Stimulated activated CD4-positive, alpha-beta T cell treated with anti-CD3 and anti-CD28 coated beads, TNF-alpha, amount 100 ng/mL, for 24 hours (primary cell): Measurements from ENCODE around the gene APOL1.
"Not testable (repeated sequence)": the region's sequence is repeated elsewhere in the genome, so short reads cannot be mapped to it uniquely, and the experiment has no call there.

Source experiments
- DNase-seq, 3 experiments: peaks; one replicate each; pipeline ENCODE4 v3.0.0-alpha.2; 2020; ENCODE audit warnings: low read depth in 3 of 3

Gene APOL1

GRCh38 chr22:36267058-36267457 is 14.1 kb downstream of the APOL1 start:
- DNase-seq, result no peak

DNA sequence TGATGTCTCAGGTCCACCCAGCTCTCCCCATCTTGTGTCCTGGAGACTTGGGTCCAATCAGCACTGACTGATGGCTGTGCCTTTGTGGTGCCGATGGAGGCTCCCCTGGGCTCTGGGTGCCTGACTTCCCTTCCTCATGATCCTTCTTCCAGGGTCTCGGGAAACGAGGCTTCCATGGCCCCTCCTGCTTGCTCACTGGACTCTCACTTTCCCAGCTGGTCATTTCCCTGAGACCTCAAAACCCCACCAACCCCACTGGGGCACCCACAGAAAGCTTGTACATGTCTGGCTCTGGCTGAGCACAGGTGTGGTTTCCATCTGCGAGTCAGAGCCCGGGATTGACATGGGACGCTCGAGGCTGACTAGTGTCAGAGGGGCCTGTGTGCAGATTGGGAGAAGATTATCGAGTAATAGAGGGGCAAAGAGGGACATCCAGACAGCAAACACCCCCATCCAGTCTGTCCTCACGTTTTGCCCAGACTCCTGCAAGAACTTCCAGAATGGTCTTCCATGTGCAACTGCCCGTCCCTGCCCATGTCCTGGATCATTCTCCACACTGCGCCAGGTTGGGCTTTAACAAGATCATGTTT is 15.1 kb downstream of the APOL1 start:
- no peak for DNase-seq

GRCh38 chr22:36271231-36271630 is 18.3 kb downstream of the APOL1 start:
- DNase-seq, result not testable (repeated sequence)

DNA sequence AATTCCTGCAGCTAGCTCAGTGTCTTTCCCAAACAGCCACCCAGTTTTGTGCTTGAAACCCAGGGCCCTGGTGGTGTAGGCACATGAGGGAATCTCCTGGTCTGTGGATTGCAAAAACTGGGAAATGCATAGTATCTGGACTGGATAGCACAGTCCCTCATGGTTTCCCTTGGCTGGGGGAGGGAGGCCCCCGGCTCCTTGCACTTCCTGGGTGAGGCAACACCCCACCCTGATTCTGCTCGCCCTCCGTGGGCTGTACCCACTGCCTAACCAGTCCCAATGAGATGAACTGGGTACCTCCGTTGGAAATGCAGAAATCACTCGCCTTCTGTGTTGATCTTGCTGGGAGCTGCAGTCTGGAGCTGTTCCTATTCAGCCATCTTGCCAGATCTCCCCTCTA is 19.0 kb downstream of the APOL1 start:
- not testable (repeated sequence) for DNase-seq

DNA sequence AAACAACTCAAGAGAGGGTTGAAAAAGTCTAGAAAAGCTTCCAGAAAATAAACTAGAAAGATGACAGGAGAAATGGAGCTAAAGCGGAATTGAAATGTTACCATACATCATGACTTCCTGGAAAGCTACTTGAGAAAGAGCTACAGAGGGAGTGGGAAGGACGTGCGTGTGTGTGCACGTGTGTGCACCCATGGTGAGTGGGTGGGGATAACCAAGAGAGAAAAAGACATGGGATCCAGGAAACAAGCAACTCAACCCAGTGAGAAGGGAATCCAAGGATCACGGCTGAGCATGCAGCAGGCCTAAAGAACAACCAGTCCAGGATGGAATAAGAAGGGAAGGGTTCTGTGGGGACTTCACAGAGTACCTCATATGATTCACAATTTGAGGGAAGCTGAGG is 21.6 kb downstream of the APOL1 start:
- DNase-seq, result no peak

DNA sequence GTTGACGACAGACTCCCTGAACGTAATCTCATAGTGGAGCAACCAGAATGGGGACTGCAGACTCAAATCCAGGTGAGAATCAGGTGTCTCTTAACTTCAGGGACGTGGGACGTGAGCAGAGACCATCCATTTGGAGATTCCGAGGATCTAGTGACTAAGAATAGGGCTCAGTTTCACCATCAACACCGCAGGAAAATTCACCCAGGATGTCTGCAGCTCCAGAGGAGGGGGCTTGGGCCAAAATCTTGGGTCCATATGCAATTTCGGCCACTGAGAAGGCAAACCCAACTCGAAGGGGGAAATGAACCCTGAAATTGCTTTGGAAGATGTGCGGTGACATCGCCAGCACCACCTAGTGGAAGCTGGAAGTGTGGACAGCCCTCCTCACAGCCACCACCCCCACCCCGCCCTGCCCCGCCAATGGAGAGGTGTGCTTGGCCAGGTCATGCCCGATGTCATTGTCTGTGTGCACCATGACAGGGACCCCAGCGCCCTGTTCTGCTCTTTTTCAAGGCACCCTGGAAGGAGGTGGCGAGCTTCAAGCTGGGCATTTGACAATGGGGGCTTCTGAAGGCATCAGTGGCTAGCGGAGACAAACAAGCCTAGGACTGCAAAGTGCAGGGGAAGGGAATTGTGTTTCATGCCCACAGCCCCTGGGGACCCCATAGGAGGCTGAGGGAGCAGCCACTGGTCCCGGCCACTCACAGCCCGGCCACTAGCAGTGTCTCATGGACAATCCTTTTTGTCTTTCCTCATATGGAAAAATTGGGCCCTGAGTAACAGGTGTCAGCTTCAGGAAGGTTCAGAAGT is 24.8 kb downstream of the APOL1 start:
- DNase-seq, result peak; percentile 48 to 67 (median 57)

GRCh38 chr22:36279219-36279666 is 26.3 kb downstream of the APOL1 start:
- no peak for DNase-seq

DNA sequence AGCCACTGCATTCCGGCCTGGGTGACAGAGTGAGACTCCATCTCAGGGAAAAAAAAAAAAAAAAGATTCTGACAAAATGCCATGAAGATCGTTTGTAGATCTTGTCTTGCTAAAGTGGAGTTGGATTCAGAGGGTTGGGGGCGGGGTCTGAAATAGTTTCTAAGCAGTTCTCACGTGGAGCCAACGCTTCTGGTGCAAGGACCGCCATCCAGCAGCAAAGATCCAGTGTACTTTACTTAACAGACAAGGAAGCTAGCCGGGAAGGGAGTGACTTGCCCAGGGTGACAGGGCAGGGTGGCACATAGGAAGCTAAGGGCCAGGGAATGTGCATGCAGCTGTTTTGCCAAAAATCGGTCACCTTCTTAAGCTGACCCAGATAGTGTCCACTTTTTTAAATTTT is 27.4 kb downstream of the APOL1 start:
- DNase-seq, result no peak

DNA sequence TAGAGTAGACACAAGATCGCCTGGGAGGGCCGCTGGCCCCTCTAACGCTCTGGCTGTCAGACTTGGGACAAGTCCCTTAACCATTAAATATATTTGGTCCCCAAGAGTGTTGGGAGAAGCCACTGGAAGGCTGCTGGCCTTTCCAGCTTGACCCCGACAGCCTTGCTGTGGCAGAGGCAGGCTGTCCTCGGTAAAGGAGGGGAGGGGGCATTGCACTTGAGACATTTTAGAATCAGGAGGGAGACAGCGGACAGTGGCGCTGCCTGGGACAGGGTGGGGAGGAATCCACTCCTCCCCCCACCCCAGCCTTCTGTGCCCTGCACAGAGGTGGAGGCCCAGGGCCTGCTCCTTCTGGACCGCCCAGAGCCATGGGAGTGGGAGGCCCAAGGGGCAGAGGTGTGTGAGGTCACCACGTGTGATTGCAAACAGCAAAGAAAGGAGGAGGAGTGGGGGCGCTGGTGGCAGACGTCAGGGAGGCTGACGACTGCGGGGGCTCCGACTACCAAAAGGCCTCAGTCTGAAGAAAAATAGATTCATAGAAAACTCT is 28.9 kb downstream of the APOL1 start:
- no peak for DNase-seq

DNA sequence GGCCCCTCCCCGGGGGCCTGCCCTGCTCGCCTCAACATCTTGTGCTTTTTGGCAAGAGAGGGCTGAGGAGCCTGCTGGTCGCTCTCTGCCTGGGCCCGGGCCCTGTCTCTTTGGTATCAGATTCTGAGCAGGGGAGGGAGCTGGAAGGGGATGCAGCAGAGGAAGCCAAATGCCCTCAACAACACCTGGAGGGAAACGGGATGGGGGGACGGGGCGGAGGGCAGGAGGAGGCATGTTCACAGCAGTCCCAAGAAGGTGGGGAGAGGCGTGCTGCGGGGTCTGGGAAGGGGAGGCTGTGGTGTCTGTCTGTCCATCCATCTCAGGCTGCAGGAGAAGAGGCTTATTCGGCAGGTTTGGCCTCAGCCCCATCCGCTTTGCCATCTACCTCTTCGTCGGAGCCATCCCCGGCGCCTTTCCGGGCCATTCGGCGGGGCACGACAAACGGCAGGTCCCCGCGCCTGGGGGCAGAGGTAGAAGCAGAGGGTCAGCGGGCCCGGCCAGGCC is 29.4 kb downstream of the APOL1 start:
- DNase-seq, result no peak

GRCh38 chr22:36284171-36284571 is 31.2 kb downstream of the APOL1 start:
- no peak for DNase-seq

- no peak for DNase-seq
Observed at GRCh38 chr22:36285017-36285416, 32.1 kb downstream of the APOL1 start.

DNA sequence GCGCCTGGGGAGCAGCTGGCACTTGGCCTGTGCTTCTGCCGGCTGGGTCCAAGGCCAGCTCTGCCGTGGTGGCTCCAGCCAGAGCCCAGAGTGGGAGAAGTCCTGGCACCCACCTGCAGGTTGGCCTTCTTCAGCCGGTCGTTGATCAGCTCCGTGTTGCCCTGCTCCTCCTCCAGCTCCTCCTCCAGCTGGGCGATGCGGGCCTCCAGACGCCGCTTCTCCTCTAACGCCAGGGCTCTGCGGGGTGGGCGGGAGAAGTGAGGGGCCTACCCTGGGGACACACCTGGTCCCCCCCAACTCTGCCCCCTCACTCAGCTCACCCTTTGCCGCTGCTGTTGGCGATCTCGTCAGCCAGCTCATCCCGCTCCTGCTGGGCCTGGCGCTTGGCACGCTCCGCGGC is 32.6 kb downstream of the APOL1 start:
- no peak for DNase-seq

DNA sequence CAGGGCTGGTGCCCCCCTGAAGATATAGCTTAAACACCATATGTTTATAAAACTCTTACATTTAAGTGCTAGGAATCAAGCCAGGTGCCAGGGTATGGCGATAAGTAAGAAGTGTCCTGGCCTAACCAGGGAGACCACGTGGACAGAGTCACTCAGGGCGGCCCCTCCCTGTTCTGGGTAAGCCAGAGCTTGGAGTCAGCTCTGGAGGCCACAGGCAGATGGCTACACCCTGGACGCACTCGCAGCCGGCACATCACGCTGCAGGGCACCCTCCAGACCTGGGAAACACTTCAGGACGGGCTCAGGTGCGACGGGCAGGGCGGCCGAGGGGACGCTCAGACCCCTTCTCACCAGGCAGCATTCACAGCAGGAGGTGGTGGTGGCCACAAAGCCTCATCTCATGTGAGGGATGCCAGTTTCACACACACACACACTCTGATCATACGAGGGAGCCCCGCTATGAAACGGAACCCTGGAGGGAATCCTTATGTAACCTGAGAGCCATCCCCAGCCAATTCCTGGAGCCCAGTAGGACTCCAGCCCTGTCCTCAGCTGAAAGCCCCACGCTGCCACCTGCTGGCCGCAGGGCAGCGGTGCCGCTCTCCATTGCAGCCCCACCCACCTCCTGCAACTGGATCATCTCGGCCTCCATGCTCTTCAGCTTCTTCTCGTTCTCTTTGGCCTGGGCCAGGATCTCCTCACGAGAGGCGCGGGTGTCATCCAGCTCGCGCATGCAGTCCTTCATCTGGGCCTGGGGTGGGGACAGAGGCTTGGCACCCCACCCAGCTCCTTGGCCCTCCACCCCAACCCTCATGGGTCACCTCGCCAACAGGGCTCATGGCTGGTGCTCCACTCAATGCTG is 33.4 kb downstream of the APOL1 start:
- DNase-seq, result peak; percentile 38 to 67 (median 48)

GRCh38 chr22:36287881-36288515 is 35.1 kb downstream of the APOL1 start:
- DNase-seq, result no peak

DNA sequence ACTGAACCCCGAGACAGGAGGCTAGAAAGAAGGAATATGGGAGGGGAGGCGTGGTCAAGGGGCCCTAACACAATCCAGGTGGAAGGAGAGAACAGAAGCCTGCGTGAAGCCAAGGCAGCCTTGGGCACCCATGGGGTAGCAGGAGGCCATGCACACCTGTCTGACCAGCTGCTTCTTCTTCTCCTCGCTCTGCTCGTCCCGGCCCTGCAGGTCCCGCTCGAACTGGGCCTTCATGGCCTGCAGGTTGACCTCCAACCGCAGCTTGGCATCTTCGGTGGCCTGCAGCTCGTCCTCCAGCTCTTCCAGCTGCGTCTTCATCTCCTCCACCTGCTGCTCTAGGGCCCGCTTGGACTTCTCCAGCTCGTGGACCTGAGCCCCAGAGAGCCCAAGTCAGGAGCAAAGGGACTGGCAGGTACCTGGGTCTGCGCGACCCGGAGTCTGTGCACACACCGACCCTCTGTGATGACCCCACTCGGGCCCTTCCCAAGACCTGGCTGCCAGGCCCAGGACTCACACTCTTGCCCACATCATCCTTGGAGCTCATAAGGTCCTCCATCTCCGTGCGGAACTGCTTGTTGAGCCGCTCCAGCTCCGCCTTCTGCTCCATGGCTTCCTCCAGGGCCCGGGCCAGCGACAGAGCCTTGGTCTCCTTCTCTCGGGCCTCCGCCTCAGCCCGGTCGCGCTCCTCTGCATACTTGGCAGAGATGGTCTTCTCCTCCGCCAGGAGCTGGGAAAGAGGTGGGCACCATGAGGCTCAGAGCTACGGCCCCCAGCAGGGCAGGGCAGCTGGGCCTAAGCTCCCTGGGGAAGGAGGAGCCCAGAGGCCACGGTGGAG is 35.9 kb downstream of the APOL1 start:
- no peak for DNase-seq

DNA sequence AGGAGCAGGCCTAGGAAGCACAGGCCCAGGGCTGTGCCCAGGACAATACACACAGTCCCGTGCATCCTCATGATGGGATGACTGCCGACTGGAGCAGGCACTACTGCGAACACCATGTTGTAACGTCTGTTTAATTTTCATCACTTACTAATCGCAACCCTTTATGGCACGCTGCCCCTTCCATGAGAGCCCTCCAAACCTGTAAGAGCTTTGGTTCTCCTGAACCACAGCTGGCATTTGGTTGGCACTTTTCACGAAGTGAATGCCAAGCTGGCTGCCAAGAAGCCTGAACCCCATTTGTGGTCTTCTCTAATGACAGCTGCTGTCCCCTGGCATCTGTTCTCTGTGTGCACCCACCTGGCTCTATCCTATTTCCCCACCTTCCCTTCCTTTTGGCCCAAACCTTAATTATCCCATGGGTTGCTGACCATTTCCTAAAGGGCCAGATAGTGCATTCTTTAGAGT is 36.5 kb downstream of the APOL1 start:
- no peak for DNase-seq

DNA sequence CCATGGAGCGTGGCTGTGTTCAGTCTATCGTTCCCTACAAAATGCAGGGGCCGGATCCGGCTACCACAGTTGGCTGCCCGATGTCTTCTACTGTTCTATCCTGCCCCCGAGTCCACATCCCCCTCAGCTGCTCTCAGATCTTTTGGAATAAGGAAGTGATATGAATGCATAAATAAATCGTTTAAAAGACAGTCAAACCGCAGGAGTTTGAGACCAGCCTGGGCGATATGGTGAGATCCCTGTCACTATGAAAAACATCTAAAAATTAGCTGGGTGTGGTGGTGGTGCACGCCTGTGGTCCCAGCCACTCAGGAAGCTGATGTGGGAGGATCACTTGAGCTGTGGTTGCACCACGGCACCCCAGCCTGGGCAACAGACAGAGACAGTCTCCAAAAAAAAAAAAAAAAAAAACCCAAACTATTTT is 37.0 kb downstream of the APOL1 start:
- DNase-seq, result not testable (repeated sequence)

DNA sequence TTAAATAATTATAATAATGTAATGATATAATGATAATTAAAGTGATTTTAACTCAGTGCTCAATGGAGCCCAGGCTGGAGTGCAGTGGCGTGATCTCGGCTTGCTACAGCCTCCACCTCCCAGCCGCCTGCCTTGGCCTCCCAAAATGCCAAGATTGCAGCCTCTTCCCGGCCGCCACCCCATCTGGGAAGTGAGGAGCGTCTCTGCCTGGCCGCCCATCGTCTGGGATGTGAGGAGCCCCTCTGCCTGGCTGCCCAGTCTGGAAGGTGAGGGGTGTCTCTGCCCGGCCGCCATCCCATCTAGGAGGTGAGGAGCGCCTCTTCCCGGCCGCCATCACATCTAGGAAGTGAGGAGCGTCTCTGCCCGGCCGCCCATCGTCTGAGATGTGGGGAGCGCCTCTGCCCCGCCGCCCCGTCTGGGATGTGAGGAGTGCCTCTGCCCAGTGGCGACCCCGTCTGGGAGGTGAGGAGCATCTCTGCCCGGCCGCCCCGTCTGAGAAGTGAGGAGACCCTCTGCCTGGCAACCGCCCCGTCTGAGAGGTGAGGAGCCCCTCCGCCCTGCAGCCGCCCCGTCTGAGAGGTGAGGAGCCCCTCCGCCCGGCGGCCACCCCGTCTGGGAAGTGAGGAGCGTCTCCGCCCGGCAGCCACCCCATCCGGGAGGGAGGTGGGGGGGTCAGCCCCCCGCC is 37.6 kb downstream of the APOL1 start:
- not testable (repeated sequence) for DNase-seq
